ENCODE results near the gene KRT16.
"Not testable (repeated sequence)": the region's sequence is repeated elsewhere in the genome, so short reads cannot be mapped to it uniquely, and the experiment has no call there.

KRT16 gene

GRCh38 chr17:41615454-41615853 is 2.9 kb upstream of the KRT16 start:
- DNase-seq (ENCODE audit: low spot score) = peak; percentile 29

GRCh38 chr17:41614767-41615166 is 2.2 kb upstream of the KRT16 start:
- not testable (repeated sequence) for DNase-seq (ENCODE audit: low spot score)

GRCh38 chr17:41614098-41614497 is 1.5 kb upstream of the KRT16 start:
- DNase-seq (ENCODE audit: low spot score) = no peak

GRCh38 chr17:41613277-41614082 is 913 bp upstream of the KRT16 start:
- DNase-seq (ENCODE audit: low spot score) = no peak

GRCh38 chr17:41610965-41611640 is 1.5 kb downstream of the KRT16 start:
- DNase-seq (ENCODE audit: low spot score) = no peak

- DNase-seq (ENCODE audit: low spot score) = peak; percentile 85
These were observed 2.5 kb downstream of the KRT16 start for GRCh38 chr17:41610061-41610517.

GRCh38 chr17:41606930-41607329 is 5.6 kb downstream of the KRT16 start:
- DNase-seq (ENCODE audit: low spot score) = not testable (repeated sequence)

- DNase-seq (ENCODE audit: low spot score) = no peak
These were observed 10.0 kb downstream of the KRT16 start for GRCh38 chr17:41602524-41602923.

- no peak for DNase-seq (ENCODE audit: low spot score)
These were observed 12.2 kb downstream of the KRT16 start for GRCh38 chr17:41600318-41600717.

- DNase-seq (ENCODE audit: low spot score) = no peak
These were observed 12.9 kb downstream of the KRT16 start for GRCh38 chr17:41599680-41600079.

- DNase-seq (ENCODE audit: low spot score) = no peak
These were observed 17.0 kb downstream of the KRT16 start for GRCh38 chr17:41595585-41595984.

GRCh38 chr17:41594363-41594915 is 18.1 kb downstream of the KRT16 start:
- DNase-seq (ENCODE audit: low spot score) = no peak

GRCh38 chr17:41593306-41593981 is 19.1 kb downstream of the KRT16 start:
- no peak for DNase-seq (ENCODE audit: low spot score)

GRCh38 chr17:41592601-41593305 is 19.8 kb downstream of the KRT16 start:
- no peak for DNase-seq (ENCODE audit: low spot score)

- no peak for DNase-seq (ENCODE audit: low spot score)
These were observed 23.3 kb downstream of the KRT16 start for GRCh38 chr17:41589301-41589700.

- DNase-seq (ENCODE audit: low spot score) = no peak
These were observed 24.3 kb downstream of the KRT16 start for GRCh38 chr17:41588126-41588810.

GRCh38 chr17:41586863-41587495 is 25.6 kb downstream of the KRT16 start, which contains the start of gene KRT14:
KRT14 (minus strand) TSS chr17:41586895; CDS start chr17:41586834, 61 bp downstream.
- DNase-seq (ENCODE audit: low spot score) = no peak

- DNase-seq (ENCODE audit: low spot score) = no peak
These were observed 27.1 kb downstream of the KRT16 start for GRCh38 chr17:41585301-41586056.

GRCh38 chr17:41584331-41584927 is 28.1 kb downstream of the KRT16 start:
- DNase-seq (ENCODE audit: low spot score) = not testable (repeated sequence)

Measured in SK-N-DZ (cell line).